K562 (cell line): Measurements from ENCODE around the gene SLC4A2. TPM values are rescaled to one million over a fixed set of nuclear protein-coding genes. Genes with fewer than 3 reads are reported as not detected.

ENCODE experiments used
- ARID1B ChIP-seq: fragments of 450-650 bp; IDR thresholded peaks from 2 replicates; pipeline ENCODE4 v1.6.1; 2016; ENCODE audit warnings: antibody characterized with exemption, mild to moderate bottlenecking, inconsistent platforms
- CREBBP ChIP-seq: IDR thresholded peaks from one replicate; pipeline ENCODE4 v1.6.1; 2012; ENCODE audit warnings: low read depth, mild to moderate bottlenecking, control low read depth, inconsistent platforms, low read length
- CUX1 ChIP-seq: fragments of 200-800 bp; sonication (Bioruptor generic); IDR thresholded peaks from 2 replicates; pipeline ENCODE4 v1.6.1; 2016; ENCODE audit warnings: missing genetic modification characterization, missing compliant biosample characterization
- DMBX1 ChIP-seq: fragments of 250-450 bp; sonication (Bioruptor Pico); IDR thresholded peaks from 2 replicates; pipeline ENCODE4 v1.8.0; 2022; ENCODE audit warnings: inconsistent platforms, mild to moderate bottlenecking, moderate library complexity, borderline replicate concordance
- HNRNPL ChIP-seq: fragments of 200-400 bp; formaldehyde crosslinking; IDR thresholded peaks from 2 replicates; pipeline ENCODE4 v1.6.1; 2017; ENCODE audit warnings: low read depth, mild to moderate bottlenecking, low read length
- MTA1 ChIP-seq: fragments of 450-650 bp; IDR thresholded peaks from 2 replicates; pipeline ENCODE4 v1.6.1; 2017; ENCODE audit warnings: borderline replicate concordance
- RFX7 ChIP-seq: fragments of 250-450 bp; sonication (Bioruptor Pico); IDR thresholded peaks from 2 replicates; pipeline ENCODE4 v1.5.1; 2021; ENCODE audit warnings: mild to moderate bottlenecking
- RNF2 ChIP-seq: sonication (generic); IDR thresholded peaks from 2 replicates; pipeline ENCODE4 v1.6.1; 2016
- TAF1 ChIP-seq: IDR thresholded peaks from 2 replicates; pipeline ENCODE4 v1.6.1; 2011; ENCODE audit warnings: mild to moderate bottlenecking, low read length, moderate library complexity; ENCODE audit not compliant: insufficient read depth, control insufficient read depth, severe bottlenecking; ENCODE audit errors: extremely low read depth
- TEAD2 ChIP-seq: fragments of 450-650 bp; IDR thresholded peaks from 2 replicates; pipeline ENCODE4 v1.6.1; 2016; ENCODE audit warnings: missing genetic modification characterization, control low read depth, missing compliant biosample characterization
- THRAP3 ChIP-seq: fragments of 450-650 bp; IDR thresholded peaks from 2 replicates; pipeline ENCODE4 v1.6.1; 2016; ENCODE audit warnings: mild to moderate bottlenecking, inconsistent platforms, borderline replicate concordance
- ZNF184 ChIP-seq: sonication (generic); formaldehyde crosslinking; IDR thresholded peaks from 2 replicates; pipeline ENCODE4 v1.5.0; 2020; ENCODE audit warnings: missing genetic modification reagents
- ZNF253 ChIP-seq: fragments of 250-450 bp; sonication (Bioruptor Pico); conservative IDR thresholded peaks from 2 replicates; pipeline ENCODE4 v1.6.1; 2021; ENCODE audit warnings: mild to moderate bottlenecking
- ZNF785 ChIP-seq: fragments of 250-450 bp; sonication (Bioruptor Pico); IDR thresholded peaks from 2 replicates; pipeline ENCODE4 v1.4.0; 2020; ENCODE audit warnings: mild to moderate bottlenecking
- ZSCAN29 ChIP-seq: fragments of 450-650 bp; IDR thresholded peaks from 2 replicates; pipeline ENCODE4 v1.6.1; 2017
- polyA plus RNA-seq, 8 experiments: library from polyadenylated mRNA; depleted of rRNA in 4 of 8; stranded (reverse) in 5 of 8; unstranded in 3 of 8; fragments of >200 nt; fragmentation: Nextera tagmentation in 2 of 8; fragmentation: Illumina TruSeq in 1 of 8; extraction: Ambion mirVana in 2 of 8; extraction: Trizol in 1 of 8; gene quantifications; 2 replicates each; pipeline versions ENCODE4 v1.2.1 to v1.2.3, GENCODE V29; 2011 to 2014; ENCODE audit warnings: inconsistent platforms in 1 of 8, missing spikeins in 1 of 8
- total RNA-seq, 7 experiments: library from RNA; depleted of rRNA in 6 of 7; stranded (reverse); fragments of >200 nt in 6 of 7; fragmentation: Illumina TruSeq in 2 of 7; extraction: Trizol in 2 of 7; gene quantifications; 2 replicates each; pipeline versions ENCODE4 v1.2.1 to v1.2.3, GENCODE V29; 2011 to 2021; ENCODE audit warnings: low replicate concordance in 1 of 7
- TF ChIP-seq, protein P1 (sequence below): fragments of 150-350 bp; IDR thresholded peaks from 2 replicates; pipeline ENCODE4 v1.6.1; 2014; ENCODE audit warnings: low read depth, mild to moderate bottlenecking, low read length, borderline replicate concordance
- TF ChIP-seq, protein P2 (sequence below): sonication (generic); formaldehyde crosslinking; IDR thresholded peaks from 2 replicates; pipeline ENCODE4 v1.8.0; 2022; ENCODE audit warnings: mild to moderate bottlenecking, missing genetic modification reagents, borderline replicate concordance

Gene SLC4A2
- total and polyA plus RNA-seq, 9 of the 15 experiments (the other 6 are each of a cell fraction or from before 2014, with no cell fraction given) = 11.4 to 375 (median 130) TPM

GRCh38 chr7:151028131-151028947 is 31.1 kb upstream of the SLC4A2 start, which contains the start of gene ABCB8 (continued):
- TF ChIP-seq, protein P1, sequence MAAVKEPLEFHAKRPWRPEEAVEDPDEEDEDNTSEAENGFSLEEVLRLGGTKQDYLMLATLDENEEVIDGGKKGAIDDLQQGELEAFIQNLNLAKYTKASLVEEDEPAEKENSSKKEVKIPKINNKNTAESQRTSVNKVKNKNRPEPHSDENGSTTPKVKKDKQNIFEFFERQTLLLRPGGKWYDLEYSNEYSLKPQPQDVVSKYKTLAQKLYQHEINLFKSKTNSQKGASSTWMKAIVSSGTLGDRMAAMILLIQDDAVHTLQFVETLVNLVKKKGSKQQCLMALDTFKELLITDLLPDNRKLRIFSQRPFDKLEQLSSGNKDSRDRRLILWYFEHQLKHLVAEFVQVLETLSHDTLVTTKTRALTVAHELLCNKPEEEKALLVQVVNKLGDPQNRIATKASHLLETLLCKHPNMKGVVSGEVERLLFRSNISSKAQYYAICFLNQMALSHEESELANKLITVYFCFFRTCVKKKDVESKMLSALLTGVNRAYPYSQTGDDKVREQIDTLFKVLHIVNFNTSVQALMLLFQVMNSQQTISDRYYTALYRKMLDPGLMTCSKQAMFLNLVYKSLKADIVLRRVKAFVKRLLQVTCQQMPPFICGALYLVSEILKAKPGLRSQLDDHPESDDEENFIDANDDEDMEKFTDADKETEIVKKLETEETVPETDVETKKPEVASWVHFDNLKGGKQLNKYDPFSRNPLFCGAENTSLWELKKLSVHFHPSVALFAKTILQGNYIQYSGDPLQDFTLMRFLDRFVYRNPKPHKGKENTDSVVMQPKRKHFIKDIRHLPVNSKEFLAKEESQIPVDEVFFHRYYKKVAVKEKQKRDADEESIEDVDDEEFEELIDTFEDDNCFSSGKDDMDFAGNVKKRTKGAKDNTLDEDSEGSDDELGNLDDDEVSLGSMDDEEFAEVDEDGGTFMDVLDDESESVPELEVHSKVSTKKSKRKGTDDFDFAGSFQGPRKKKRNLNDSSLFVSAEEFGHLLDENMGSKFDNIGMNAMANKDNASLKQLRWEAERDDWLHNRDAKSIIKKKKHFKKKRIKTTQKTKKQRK = peak; percentile 94
- TF ChIP-seq ZNF184 (CRISPR knock-in tag) (no peak), TAF1 (no peak), RNF2 (peak; percentile 86), CREBBP (no peak), HNRNPL (no peak), ARID1B (peak; percentile 65), MTA1 (0 out of 2 replicates have a peak, but pooled peaks have one; percentile 70), DMBX1 (CRISPR knock-in tag) (peak; percentile 60; the same call in 1 of the 2 replicates), ZNF785 (no peak), CUX1 (CRISPR knock-in tag) (no peak), THRAP3 (no peak), RFX7 (CRISPR knock-in tag) (no peak), ZSCAN29 (no peak), TEAD2 (tag) (peak; percentile 69; the same call in 1 of the 2 replicates), ZNF253 (no peak)
- TF ChIP-seq, protein P2, sequence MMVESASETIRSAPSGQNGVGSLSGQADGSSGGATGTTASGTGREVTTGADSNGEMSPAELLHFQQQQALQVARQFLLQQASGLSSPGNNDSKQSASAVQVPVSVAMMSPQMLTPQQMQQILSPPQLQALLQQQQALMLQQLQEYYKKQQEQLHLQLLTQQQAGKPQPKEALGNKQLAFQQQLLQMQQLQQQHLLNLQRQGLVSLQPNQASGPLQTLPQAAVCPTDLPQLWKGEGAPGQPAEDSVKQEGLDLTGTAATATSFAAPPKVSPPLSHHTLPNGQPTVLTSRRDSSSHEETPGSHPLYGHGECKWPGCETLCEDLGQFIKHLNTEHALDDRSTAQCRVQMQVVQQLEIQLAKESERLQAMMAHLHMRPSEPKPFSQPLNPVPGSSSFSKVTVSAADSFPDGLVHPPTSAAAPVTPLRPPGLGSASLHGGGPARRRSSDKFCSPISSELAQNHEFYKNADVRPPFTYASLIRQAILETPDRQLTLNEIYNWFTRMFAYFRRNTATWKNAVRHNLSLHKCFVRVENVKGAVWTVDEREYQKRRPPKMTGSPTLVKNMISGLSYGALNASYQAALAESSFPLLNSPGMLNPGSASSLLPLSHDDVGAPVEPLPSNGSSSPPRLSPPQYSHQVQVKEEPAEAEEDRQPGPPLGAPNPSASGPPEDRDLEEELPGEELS (CRISPR knock-in tag) = 0 out of 2 replicates have a peak, but pooled peaks have one; percentile 78
